Activated CD8-positive, alpha-beta T cell treated with anti-CD3 and anti-CD28 coated beads for 36 hours (primary cell): ENCODE measurements around the gene NPIPA7. TPM values are rescaled to one million over a fixed set of nuclear protein-coding genes. Genes with fewer than 3 reads are reported as not detected.
"Not testable (repeated sequence)": the region's sequence is repeated elsewhere in the genome, so short reads cannot be mapped to it uniquely, and the experiment has no call there.

Experiments
- ATAC-seq: fragments of 200-7000 bp; cut with Tn5 transposase; one replicate; pipeline ENCODE4 v1.10.0; 2021; ENCODE audit warnings: mild to moderate bottlenecking, moderate library complexity
- CTCF ChIA-PET: fragments of 350-600 bp; sonication (Branson Sonifier 250); formaldehyde crosslinking; loops from one replicate; lab custom pipeline; 2021; ENCODE audit warnings: antibody characterized with exemption; lab: Charles Lee
- POLR2A ChIA-PET: fragments of 350-600 bp; sonication (Branson Sonifier 250); formaldehyde crosslinking; loops from one replicate; lab custom pipeline; 2021; ENCODE audit warnings: antibody characterized with exemption; lab: Charles Lee
- DNase-seq: peaks from one replicate; pipeline ENCODE4 v3.0.0-alpha.2; 2020
- H3K27ac Mint-ChIP-seq: one replicate; pipeline ENCODE4 v1.8.0; 2021; ENCODE audit warnings: mild to moderate bottlenecking, mixed read lengths
- H3K27me3 Mint-ChIP-seq: one replicate; pipeline ENCODE4 v1.8.0; 2021; ENCODE audit warnings: mixed read lengths
- H3K36me3 Mint-ChIP-seq: one replicate; pipeline ENCODE4 v1.8.0; 2021; ENCODE audit warnings: low read depth, mixed read lengths
- H3K4me1 Mint-ChIP-seq: one replicate; pipeline ENCODE4 v1.8.0; 2021; ENCODE audit warnings: low read depth, mixed read lengths
- H3K4me3 Mint-ChIP-seq: one replicate; pipeline ENCODE4 v1.8.0; 2021; ENCODE audit warnings: mild to moderate bottlenecking, moderate library complexity, mixed read lengths
- H3K9me3 Mint-ChIP-seq: one replicate; pipeline ENCODE4 v1.8.0; 2021; ENCODE audit warnings: mixed read lengths
- intact Hi-C: fragments of 100-400 bp; cut with micrococcal nuclease; formaldehyde crosslinking; loops from one replicate; pipeline ENCODE4 v1.10.0; 2022
- microRNA-seq: library from miRNA; unstranded; fragments of <30 nt; microRNA quantifications from one replicate; pipeline ENCODE4 v1.2.0, GENCODE V29; 2022; ENCODE audit warnings: borderline microRNAs expressed, borderline replicate concordance
- total RNA-seq, 2 experiments: library from RNA; stranded (reverse); gene quantifications; one replicate each; pipeline ENCODE4 v1.2.3, GENCODE V29; 2021

NPIPA7 gene
- total RNA-seq, 2 experiments from 2014 or later: 4.4 to 5.7 TPM

DNA sequence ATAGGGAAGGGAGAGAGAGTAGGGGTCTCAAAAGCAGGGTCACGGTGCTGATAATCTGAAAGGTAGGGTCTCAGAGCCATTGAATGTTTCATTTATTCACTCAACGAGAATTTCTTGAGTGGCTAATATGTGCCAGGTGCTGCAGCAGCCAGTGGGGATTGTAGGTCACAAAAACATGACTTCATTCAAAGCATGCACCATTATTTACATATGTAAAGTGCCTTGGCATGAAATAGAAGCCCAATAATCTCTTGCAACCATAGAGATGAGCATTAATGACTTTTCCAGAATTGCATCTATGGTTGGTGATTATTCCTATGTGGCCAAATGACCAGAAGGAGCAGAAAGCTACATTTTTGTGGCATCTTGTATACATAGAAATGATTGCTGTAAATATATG lies 46.2 kb downstream of the NPIPA7 start:
- H3K27ac Mint-ChIP-seq, ATAC-seq, CTCF ChIA-PET: not testable (repeated sequence)

GRCh38 chr16:16431135-16431534 lies 52.2 kb downstream of the NPIPA7 start:
- POLR2A ChIA-PET, H3K9me3 Mint-ChIP-seq, H3K4me1 Mint-ChIP-seq, H3K27ac Mint-ChIP-seq, ATAC-seq, DNase-seq, H3K27me3 Mint-ChIP-seq, H3K4me3 Mint-ChIP-seq, intact Hi-C loops, CTCF ChIA-PET, H3K36me3 Mint-ChIP-seq: not testable (repeated sequence)

More for the DNA sequence above, 46.2 kb downstream of the NPIPA7 start:
- H3K4me3 Mint-ChIP-seq, H3K9me3 Mint-ChIP-seq, H3K4me1 Mint-ChIP-seq, H3K36me3 Mint-ChIP-seq, intact Hi-C loops, POLR2A ChIA-PET, H3K27me3 Mint-ChIP-seq, DNase-seq: not testable (repeated sequence)

DNA sequence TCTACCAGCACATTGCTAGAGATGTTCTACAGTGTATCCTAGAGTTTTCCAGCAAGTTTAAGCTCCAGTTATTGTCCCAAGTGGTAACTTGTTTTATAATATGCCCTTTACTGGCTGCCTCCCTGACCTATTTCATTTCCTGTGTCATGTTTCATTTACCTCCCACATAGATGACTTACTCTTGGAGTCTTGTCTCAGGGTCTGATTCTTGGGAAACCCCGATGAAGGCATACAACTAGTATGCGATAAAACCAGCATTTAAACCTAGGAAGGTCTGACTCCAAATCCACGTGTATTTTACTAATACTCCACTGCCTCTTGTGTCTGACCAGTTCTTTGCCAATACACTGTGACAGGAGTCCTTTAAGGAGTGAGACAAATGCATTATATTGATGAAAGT lies 55.8 kb downstream of the NPIPA7 start:
- CTCF ChIA-PET, H3K36me3 Mint-ChIP-seq, H3K4me3 Mint-ChIP-seq, H3K27ac Mint-ChIP-seq, H3K4me1 Mint-ChIP-seq, intact Hi-C loops, DNase-seq, H3K27me3 Mint-ChIP-seq, H3K9me3 Mint-ChIP-seq, POLR2A ChIA-PET: not testable (repeated sequence)
- ATAC-seq: peak; percentile 53

DNA sequence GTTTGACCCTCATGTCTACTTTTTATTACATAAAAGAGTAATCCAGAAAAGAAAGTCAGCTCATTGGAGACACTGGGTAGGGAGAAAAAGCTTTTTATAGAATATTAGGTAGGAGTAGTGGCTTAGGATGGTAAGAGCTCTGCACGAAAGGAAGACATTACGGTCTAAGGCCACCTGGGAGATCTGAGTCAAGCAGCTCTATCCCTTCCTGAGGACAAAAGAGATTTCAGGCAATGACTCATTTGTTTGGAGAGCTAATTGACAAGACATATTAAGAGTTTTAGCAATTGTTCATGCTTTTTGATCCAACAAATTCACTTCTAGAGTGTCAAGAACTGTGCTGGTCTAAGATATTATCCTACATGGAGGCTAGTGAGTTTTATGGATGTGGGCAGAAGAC lies 62.5 kb downstream of the NPIPA7 start:
- ATAC-seq, POLR2A ChIA-PET, H3K36me3 Mint-ChIP-seq, CTCF ChIA-PET, intact Hi-C loops, DNase-seq, H3K9me3 Mint-ChIP-seq, H3K4me3 Mint-ChIP-seq, H3K27me3 Mint-ChIP-seq, H3K4me1 Mint-ChIP-seq, H3K27ac Mint-ChIP-seq: not testable (repeated sequence)

Small RNA genes lying within 50 kb of the gene (microRNA-seq; reads per million reads assigned to microRNA genes)
- gene MIR6511A3 (not detected), gene MIR6770-2 (not detected)

Other genes with a start within 250 kb of the NPIPA7 start
- not detected for gene ABCC6, start 155.6 kb upstream of the NPIPA7 start, total RNA-seq
- 10 to 100 TPM; 17.9 to 20.1 TPM for gene NOMO3, start 146.6 kb upstream of the NPIPA7 start, total RNA-seq